CD4-positive, alpha-beta T cell treated with Interleukin-15 for 4 hours (primary cell): Measurements from ENCODE around the gene ATXN10.

Experiments used
- DNase-seq: peaks from one replicate; pipeline ENCODE4 v3.0.0-alpha.2; 2020; ENCODE audit warnings: low spot score

Gene ATXN10

GRCh38 chr22:45878901-45879551, 207.4 kb downstream of the ATXN10 start:
- DNase-seq = no peak

GRCh38 chr22:45879552-45879949, 207.9 kb downstream of the ATXN10 start:
- no peak for DNase-seq

GRCh38 chr22:45880091-45880715, 208.6 kb downstream of the ATXN10 start:
- no peak for DNase-seq

- no peak for DNase-seq
These were observed 209.3 kb downstream of the ATXN10 start for GRCh38 chr22:45880716-45881523.

GRCh38 chr22:45881524-45881875, 209.9 kb downstream of the ATXN10 start:
- DNase-seq = no peak

- no peak for DNase-seq
These were observed 211.5 kb downstream of the ATXN10 start for GRCh38 chr22:45882881-45883810.

- DNase-seq = no peak
These were observed 212.2 kb downstream of the ATXN10 start for GRCh38 chr22:45883811-45884170.

- no peak for DNase-seq
These were observed 212.8 kb downstream of the ATXN10 start for GRCh38 chr22:45884201-45885062.

- no peak for DNase-seq
These were observed 213.7 kb downstream of the ATXN10 start for GRCh38 chr22:45885171-45885840.

- DNase-seq = no peak
These were observed 214.3 kb downstream of the ATXN10 start for GRCh38 chr22:45885941-45886395.

GRCh38 chr22:45886540-45886939, 214.9 kb downstream of the ATXN10 start:
- DNase-seq = no peak

GRCh38 chr22:45887202-45888131, 215.8 kb downstream of the ATXN10 start:
- DNase-seq = no peak

- DNase-seq = no peak
These were observed 216.8 kb downstream of the ATXN10 start for GRCh38 chr22:45888221-45889092.

GRCh38 chr22:45889093-45889538, 217.5 kb downstream of the ATXN10 start:
- no peak for DNase-seq

GRCh38 chr22:45889539-45890350, 218.1 kb downstream of the ATXN10 start:
- no peak for DNase-seq

- no peak for DNase-seq
These were observed 218.7 kb downstream of the ATXN10 start for GRCh38 chr22:45890351-45890635.

- DNase-seq = no peak
These were observed 219.4 kb downstream of the ATXN10 start for GRCh38 chr22:45891021-45891421.
